ENCODE data around the gene STRA8.

- no peak for TF ChIP-seq ZNF274 (IDR thresholded peaks at IDR 0.05; ENCODE audit: low read depth, low read length)
- no peak for TF ChIP-seq YY1 (IDR thresholded peaks at IDR 0.05; ENCODE audit: insufficient read depth, insufficient read length)
Observed at GRCh38 chr7:135242096-135242684, 8.6 kb downstream of the STRA8 start.
